GM18526 (cell line): ENCODE results near the gene KIAA0232.
A peak's percentile ranks its signal among the peaks of the same experiment; 100 is the strongest.

Source experiments
- POLR2A ChIP-seq: IDR thresholded peaks from 3 replicates; pipeline ENCODE4 v1.6.1; 2011; ENCODE audit not compliant: insufficient read length; ENCODE audit errors: extremely low read depth

KIAA0232 gene

DNA sequence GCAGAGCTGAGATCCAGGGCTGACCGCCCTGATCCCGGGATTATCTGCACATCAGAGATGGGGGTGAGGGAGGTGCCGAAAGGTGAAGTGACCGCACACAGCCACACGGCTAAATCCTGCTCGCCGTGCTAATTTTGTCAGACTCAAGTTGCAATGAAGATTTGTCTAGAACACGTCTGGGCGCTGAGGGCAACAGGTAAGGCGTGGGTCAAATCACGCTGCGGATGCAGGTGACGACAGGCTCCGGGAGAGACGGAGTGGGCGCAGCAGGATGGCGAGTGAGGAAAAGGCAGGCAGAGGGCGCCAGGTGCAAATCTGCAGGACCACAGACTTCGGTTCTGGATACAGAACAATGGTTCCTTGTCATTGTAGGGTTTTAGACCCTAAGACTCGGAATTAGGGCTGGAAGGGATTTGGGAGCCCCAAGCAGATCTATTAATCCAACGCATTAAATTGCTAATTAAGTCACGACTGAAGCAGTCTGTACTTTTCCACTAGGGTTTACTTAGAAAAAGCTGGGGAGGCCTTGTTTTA lies 125.2 kb downstream of the KIAA0232 start:
- TF ChIP-seq POLR2A: no peak

DNA sequence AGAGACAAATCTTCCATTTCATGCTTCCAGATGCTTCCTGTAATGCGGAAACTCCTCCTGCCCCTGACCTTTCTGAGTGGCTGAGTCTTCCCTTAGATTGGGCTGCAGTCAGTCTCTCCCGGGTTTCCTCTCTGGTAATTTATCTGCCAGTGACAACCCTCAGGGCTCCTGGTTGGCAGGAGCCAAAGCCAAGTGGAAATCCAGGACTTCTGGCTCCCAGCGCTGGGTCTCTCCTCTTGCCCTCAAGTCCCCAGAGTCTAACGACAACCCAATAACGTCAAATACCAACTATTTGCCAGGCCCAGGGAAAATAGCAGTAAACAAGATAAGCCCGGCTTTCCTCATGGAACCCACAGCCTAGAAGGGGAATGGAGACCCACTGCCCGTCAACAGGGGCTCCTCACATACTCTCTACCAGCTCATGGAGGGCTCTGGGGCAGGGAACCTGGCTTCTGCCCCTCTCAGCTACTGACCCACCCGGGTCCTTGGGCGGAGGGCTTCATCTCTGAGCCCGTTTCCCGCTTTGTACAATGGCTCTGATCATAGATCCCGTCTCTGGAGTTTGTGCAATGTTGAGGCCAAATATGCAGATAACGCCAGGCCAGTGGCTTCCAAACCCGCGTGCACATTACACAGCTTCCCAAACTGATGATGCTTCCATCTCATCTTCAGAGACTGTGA lies 126.0 kb downstream of the KIAA0232 start:
- no peak for TF ChIP-seq POLR2A

DNA sequence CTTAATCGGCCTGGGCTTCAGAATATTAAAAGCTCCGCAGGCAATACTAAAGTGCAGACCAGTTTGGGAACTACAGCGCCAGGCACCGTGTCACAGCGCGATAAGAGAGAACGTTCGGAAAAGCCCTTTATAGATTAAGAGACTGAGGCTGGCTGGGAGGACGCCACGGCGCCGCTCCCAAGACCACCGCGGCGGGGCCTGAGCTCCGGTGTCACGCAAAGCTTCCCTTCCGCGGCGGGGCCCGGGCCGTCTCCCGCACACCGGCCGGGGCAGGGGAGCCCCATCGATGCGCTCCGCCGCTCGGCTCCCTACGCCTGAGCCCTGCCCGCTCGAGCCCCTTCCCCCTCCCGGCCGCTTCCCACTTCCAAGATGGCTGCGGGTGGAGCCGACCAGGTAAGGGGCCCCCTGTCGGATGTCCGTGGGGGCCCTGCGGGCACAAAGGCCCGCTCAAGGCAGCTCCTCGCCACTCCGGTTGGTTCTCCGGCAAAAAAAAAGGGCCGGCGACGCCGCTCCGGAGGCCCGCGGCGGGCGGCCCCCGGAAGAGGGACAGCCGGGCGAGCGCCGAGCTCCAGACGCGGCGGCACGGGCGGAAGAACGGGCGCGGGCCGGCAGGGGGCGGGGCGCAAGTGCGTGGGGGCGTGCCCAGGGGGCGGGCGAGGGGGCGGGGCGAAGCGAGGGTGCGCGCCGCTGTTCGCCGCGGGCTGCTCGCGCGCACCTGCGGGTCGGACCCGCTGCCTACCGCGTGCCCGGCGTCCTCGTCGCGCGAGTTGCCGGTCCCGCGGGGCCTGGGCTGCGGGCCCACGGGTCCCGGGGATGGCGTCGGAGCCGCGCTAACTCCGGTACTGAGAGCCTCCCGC lies 126.8 kb downstream of the KIAA0232 start, which contains the start of gene TBC1D14:
Gene TBC1D14 (plus strand): TSS at position 714 of the 857 bp plus-strand sequence. CDS start 13,564 bp downstream, outside the sequence.
- peak; percentile 72 for TF ChIP-seq POLR2A

DNA sequence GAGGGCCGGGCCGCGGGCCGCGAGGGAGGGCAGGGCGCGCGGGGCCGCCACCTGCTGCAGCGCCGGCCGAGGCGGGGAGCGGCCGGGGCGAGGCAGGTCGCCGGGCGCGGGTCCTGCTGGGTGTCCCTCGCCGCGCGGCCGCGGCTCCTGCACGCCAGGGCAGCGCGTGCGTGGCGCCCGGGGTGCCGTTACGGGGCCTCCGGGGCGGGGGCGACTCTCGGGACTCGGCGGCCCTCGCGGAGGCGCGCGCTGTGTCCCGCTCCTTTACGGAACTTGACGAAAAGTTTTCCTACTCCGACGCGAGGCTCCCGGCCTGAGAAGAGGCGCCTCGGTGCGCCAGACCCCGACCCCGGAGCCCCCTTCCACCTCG lies 127.4 kb downstream of the KIAA0232 start:
- no peak for TF ChIP-seq POLR2A

DNA sequence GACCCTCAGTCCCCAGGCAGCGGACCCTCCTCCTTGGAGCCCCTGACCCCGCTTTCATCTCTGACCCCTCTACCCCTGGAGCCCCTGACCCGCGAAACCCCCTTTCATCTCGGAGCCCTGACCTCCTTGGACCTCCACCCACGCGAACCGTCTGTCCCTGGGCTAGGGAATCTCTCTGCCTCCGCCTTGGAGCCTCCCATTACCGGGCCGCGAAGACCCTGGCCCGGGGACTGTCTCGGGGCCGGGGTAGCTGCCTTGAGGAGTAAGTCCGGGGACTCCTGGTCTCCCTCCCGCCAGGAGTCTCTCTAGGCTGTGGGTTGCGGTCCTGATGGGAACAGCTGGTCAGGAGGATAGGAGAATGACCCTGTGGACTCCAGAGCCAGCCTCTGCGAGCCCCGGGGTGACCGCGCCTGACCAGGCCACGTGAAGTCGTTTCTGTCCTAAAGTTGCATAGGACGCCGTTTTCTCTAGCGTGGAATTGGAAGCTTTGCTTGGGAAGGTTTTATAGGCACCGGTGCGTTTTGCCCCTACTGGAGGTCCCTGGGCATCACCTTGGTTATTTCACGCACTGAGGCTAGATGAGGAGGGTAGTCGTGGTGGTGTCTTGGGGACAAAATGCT lies 127.9 kb downstream of the KIAA0232 start:
- no peak for TF ChIP-seq POLR2A

DNA sequence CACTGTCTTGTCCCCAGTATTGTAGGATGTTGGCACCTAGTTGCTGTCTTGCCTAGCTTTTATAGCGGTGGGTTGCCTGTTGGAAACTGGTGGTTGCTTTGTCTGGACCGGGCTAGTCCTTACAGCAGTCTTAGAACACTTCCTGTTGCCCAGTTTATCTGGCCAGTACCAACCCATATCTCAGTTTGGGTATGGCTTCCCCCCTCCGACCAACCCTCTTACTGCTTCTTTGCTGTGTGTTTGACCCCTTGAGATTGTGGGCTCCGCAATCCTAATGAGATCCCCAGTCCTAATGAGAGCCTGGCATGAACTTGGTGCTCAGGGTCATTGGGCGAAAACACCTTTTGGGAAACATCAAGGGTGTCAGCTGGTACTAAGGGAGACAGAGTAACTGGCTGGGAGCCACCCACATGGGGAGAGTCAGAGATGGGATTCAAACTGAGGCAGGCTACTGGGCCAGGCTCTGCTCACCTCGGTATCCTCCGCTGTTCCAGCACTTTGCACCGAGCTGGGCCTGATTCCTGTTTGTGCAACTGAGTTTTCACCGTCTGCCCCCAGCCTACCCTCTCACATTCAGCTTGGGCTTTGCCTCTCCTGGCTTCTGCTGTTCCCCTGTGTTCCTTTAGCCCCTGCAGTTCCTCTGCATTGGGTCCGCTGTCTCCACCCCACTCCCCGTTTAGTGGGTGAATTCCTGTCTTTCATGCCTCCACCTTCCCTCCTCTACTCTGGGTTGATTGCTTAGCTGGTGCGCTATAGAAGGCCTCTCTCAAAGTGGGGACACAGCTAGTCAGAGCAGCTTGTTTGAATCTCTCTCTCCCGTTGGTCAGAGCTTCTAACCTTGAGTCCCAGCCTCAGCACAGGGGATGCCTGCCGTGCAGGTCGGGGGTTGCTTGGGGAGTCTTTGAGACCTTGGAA lies 128.7 kb downstream of the KIAA0232 start:
- no peak for TF ChIP-seq POLR2A

DNA sequence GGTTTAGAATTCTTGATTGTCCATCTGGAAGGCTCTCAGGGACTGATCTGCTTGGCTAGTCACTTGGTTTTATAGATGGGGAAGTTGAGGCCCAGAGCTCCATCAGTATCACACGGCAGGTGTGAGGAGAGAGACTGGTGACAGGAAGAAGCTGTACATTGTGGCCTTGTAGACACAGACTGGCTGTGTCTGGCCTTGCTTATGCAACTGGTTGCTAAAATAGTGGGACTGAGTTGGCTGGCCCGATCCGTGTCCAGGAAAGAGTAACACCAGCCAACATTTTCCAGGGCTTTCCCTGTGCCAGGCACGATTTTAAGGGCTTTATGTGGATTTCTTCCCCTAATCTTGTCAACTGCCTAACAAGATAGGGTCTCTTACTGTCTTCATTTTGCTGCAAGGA lies 129.9 kb downstream of the KIAA0232 start:
- TF ChIP-seq POLR2A: no peak

DNA sequence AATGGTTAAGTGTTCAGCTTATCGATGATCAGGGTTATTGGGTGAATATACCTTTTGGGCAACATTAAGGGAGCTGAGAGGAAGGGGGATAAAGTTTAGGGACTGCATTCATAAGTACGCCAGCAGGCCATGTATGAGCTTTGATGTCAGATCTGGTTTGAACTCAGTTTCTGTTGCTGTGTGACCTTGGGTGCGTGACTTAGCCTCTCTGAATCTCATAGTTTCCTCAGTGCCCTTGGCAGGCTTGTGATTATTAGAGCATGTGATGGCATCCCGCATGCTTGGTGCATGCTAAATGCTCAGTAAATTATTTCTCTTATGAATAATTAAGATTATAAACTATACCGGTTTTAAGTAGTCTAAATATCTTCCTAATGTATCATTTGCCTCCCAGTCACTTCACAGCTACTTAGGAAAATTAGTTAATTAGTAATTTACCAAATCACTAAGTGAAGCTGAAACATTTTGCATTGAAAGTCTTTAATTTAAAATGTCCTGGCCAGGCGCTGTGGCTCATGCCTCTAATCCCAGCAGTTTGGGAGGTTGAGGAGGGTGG lies 130.9 kb downstream of the KIAA0232 start:
- no peak for TF ChIP-seq POLR2A

DNA sequence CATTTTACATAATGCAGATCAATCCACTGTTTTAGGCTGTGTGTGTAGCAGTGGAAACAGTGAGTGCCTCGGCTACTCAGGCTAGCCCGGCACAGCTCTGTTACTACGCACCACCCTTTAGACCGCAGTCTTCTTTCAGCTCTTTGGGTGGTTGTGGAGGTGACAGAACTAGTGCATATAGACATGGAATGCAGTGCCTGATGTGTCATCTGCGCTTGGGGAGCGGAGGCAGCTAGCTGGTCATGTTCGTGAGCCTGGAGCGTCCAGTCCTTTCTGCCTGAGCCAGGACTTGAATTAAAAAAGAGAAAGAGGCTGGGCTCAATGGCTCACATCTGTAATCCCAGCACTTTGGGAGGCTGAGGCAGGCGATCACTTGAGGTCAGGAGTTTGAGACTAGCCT lies 131.9 kb downstream of the KIAA0232 start:
- TF ChIP-seq POLR2A: no peak

DNA sequence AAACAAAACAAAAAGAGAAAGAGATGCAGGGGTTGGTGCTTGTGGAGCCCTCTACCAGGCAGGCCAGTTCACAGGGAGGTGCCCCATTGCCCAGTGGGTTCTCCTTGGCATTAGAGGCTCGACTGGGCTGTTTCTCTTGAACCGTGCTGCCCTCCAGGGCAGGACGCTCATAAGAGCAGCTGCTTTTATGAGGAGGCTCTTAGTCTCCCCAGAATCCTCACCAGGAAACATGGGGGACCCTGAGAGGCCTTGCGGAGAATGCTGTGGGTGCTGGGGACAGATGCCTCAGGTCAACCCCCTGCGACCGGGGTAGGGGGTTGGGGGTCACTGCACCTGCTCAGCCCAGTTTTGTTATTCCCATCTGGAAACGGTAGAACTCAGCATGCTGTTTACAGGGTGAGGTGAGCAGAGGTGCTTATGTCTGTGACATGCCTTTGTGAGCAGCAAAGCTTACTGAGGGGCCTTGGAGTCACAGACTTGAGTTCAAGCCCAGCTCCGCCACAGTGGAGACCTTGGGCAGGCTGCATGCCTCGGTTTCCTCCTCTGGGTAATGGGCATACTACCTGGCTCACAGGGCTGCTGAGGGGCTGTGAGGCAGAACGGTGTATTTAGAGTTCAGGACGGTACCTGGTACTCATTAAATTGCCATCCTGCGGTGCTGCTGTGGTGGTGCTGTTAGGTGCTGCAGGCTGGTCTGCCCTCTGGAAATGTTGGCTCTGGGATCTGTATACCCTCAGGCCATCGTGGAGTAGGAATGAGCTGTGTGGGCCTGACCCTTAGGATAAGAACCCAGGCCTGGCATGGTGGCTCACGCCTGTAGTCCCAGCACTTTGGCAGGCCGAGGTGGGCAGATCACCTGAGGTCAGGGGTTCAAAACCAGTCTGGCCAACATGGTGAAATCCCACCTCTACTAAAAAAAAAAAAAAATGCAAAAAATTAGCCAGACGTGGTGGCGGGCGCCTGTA lies 132.8 kb downstream of the KIAA0232 start:
- no peak for TF ChIP-seq POLR2A

DNA sequence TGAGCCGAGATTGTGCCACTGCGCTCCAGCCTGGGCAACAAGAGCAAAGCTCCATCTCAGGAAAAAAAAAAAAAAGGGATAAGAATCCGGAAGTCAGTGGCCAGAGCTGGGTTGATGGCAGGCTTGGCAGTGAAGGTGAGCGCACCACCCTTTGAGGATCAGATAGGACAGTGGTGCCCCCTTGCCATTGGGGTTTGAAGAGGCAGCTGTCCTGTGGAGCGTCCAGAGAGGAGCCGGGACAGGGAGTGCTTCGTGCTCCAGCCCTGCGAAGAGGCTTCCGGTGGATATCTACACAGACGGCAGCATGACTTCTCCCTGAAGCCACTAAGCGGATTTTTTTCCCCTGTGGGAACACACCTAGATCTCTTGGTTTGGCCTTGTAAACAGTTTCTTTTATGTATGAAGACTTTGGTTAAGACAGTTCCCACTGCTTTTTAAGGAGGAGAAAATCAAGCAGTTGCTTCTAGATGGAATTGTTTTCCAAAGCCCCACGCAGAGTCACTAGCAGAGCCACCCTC lies 133.6 kb downstream of the KIAA0232 start:
- TF ChIP-seq POLR2A: no peak

DNA sequence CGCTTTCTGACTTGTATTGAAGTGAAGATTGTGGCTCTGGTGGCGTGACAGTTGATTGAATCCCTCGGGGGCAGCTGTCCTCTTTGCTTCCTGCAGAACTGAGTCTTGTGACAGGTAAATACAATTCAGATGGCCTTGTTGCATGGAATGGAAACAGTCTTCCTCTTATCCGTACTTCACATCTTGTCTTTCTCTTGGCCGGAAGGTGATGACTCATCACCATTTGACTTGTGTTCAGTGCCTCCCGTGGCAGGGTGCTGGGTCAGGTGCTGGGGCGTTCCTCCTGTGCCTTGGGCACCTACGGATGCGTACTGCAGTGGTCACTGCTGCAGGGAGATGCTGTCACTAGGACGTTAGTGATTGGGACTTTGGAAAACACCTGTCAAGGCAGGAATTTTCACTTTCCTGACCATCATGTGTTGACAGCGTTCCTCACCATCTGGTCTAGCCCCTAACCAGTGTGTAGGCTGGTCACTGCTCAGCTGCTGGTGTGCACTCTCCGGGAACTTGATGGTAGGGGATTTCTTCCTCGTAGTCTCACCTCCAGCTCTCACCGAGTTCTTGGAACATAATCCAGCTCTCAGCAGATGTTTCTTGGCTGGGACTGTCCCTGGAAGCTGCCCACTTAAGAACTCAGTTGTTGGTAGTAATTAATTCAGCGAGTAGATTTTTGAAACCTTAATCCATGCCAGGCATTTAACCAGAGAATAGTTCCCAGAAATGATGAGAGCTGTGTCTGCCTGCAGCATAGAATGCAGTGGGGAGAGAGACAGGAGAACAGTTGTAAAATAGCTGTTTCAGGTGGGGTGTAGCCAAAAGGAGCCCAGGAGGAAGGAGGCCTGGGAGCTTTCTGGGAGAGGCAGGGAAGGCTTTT lies 134.3 kb downstream of the KIAA0232 start:
- TF ChIP-seq POLR2A: no peak
